ENCODE results near the gene SRP68. TPM values are rescaled to one million over a fixed set of nuclear protein-coding genes. Genes with fewer than 3 reads are reported as not detected.

SRP68 gene
- total RNA-seq, 1 experiment from 2014 or later = 90.7 TPM

- TF ChIP-seq MAX (CRISPR knock-in tag; IDR thresholded peaks at IDR 0.05) (peak; percentile 61; the same call in 1 of the 2 replicates), CBFB (CRISPR knock-in tag; IDR thresholded peaks at IDR 0.05; ENCODE audit: low read depth) (no peak), ETV6 (CRISPR knock-in tag; IDR thresholded peaks at IDR 0.05) (peak; percentile 66; the same call in 1 of the 2 replicates), RORB (CRISPR knock-in tag; IDR thresholded peaks at IDR 0.05) (no peak), GABPB1 (CRISPR knock-in tag; IDR thresholded peaks at IDR 0.05) (peak; percentile 58; the same call in 1 of the 2 replicates), FOXJ3 (CRISPR knock-in tag; IDR thresholded peaks at IDR 0.05; ENCODE audit: borderline replicate concordance) (no peak), ZNF423 (CRISPR knock-in tag; IDR thresholded peaks at IDR 0.05) (no peak), HMGXB4 (CRISPR knock-in tag; IDR thresholded peaks at IDR 0.05) (0 out of 2 replicates have a peak, but pooled peaks have one; percentile 12)
Observed at GRCh38 chr17:76000016-76000754, 72.1 kb downstream of the SRP68 start (continued).

GRCh38 chr17:75998327-75998795, 74.0 kb downstream of the SRP68 start:
- H3K27ac Mint-ChIP-seq = no peak overlapping the region; the same call in 1 of the 2 replicates
- H3K27me3 Mint-ChIP-seq (ENCODE audit: low read depth) = no peaks in the 10 kb centered on the region
- no peak for TF ChIP-seq CREM (CRISPR knock-in tag; IDR thresholded peaks at IDR 0.05)
- no peak for TF ChIP-seq ZNF425 (CRISPR knock-in tag; conservative IDR thresholded peaks at IDR 0.05)
- TF ChIP-seq JAZF1 (CRISPR knock-in tag; IDR thresholded peaks at IDR 0.05) = no peak
- TF ChIP-seq ZNF219 (CRISPR knock-in tag; IDR thresholded peaks at IDR 0.05; ENCODE audit: borderline replicate concordance) = no peak
- TF ChIP-seq PREB (CRISPR knock-in tag; IDR thresholded peaks at IDR 0.05; ENCODE audit: borderline replicate concordance) = no peak
- TF ChIP-seq ZNF281 (CRISPR knock-in tag; IDR thresholded peaks at IDR 0.05) = no peak
- TF ChIP-seq RORB (CRISPR knock-in tag; IDR thresholded peaks at IDR 0.05) = no peak
- no peak for TF ChIP-seq ZBTB21 (CRISPR knock-in tag; IDR thresholded peaks at IDR 0.05; ENCODE audit: borderline replicate concordance)
- TF ChIP-seq TEAD4 (CRISPR knock-in tag; IDR thresholded peaks at IDR 0.05) = no peak
- H3K9me3 Mint-ChIP-seq = no peaks in the 10 kb centered on the region
- H3K36me3 Mint-ChIP-seq = peaks cover 1% of the 10 kb centered on the region
- CTCF ChIA-PET = interaction anchor here (0.7 to 6.0 kb wide), 7 partner anchors 13 to 281 kb away, joined by 3 to 112 read pairs (median 4); partner anchors contain the start of genes MRPL38 and SRP68
- POLR2A ChIA-PET = no interaction called here
- no peak overlapping the region for H3K4me3 Mint-ChIP-seq
- no peak for ATAC-seq
- DNase-seq (ENCODE audit: low spot score) = no peak
- H3K4me1 Mint-ChIP-seq = peaks cover 14% of the 10 kb centered on the region
